ENCODE measurements around the gene TSPAN9.

The TSPAN9 gene

GRCh38 chr12:3250034-3250433, 172.9 kb downstream of the TSPAN9 start:
- DNase-seq (ENCODE audit: low spot score) = no peak

GRCh38 chr12:3250576-3250975, 173.4 kb downstream of the TSPAN9 start:
- no peak for DNase-seq (ENCODE audit: low spot score)

GRCh38 chr12:3251067-3251466, 173.9 kb downstream of the TSPAN9 start:
- no peak for DNase-seq (ENCODE audit: low spot score)

DNA sequence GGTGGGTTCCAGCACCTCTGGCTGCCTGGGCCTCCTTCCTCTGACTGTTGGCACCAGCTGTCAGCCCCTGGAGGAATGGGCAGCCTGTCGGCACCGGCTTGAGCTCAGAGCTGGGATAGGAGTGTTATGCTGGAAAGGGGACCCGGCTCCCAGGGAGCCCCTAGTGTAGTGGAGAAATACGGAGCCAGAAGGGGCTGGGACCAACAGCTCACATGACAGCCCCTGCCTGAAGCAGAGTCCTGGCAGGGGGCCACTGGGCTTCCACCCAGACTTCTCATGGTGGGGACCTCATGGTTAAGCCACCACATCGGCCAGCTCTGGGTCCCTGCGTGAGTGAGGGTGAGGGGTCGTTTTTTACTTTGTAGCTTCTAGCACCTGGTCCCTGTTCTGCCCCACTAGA, 174.5 kb downstream of the TSPAN9 start:
- DNase-seq (ENCODE audit: low spot score) = peak; percentile 7

DNA sequence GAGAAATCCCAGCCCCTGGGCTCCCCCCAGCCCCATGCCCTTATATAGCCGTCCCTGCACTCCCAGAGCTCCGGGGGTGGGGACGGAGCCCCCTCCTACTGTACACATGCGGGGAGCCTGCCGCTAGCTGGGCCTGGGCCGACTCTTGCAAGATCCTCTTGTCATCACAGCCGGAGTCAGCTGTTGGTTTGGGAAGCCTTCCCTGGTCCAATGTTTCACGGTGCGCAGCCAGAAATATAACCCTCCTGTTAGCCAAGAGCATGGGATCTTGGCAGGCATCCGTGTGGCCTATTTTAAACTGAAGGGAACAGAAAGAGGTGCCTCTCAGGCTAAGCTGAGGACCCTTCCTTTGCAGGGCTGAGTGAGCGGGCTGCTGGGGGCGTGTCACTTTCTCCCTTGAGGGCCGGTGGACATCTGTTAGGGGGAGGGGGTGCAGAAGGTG, 175.3 kb downstream of the TSPAN9 start:
- peak; percentile 71 for DNase-seq (ENCODE audit: low spot score)

- DNase-seq (ENCODE audit: low spot score) = no peak
These were observed 176.6 kb downstream of the TSPAN9 start for GRCh38 chr12:3253682-3254275.

DNA sequence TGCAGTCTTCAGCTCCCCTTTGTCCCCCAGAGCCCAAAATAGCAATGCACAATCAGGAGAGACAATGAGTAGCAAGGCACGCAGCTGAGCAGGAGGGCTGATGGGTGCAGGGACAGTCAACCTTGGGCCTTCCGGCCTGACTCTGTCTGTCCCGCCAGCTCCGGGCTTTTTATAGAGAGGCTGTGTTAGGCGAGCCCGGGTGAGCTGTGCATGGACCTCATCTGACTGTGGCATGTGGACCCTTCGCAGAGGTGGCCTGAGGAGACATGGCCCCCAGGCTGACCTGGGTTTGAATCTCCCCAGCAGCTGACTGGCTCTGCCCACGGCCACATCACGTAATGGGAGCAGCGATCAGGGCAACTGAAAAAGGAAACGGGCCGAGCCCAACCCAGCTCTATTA, 177.9 kb downstream of the TSPAN9 start:
- DNase-seq (ENCODE audit: low spot score) = no peak

- DNase-seq (ENCODE audit: low spot score) = no peak
These were observed 179.0 kb downstream of the TSPAN9 start for GRCh38 chr12:3256103-3256631.

DNA sequence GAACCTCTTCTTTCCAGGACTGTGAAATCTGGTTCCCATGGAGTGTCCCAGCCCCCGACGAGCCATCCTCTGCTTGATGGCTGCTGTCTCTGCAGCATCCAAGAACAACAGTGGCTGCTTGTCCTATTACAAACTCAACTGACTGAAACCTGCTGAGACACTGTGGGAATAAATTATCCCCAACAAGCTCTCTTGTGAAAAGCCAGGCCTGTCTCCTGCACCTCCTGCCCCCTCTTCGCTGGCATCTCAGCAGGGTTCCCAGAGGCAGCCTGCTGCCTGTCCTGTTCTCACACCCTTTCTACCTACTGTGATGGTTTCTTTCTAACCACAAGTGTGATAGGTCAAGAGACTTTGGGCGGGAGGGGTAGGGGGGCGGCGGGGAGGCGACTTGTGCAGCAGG, 180.2 kb downstream of the TSPAN9 start:
- DNase-seq (ENCODE audit: low spot score) = no peak

DNA sequence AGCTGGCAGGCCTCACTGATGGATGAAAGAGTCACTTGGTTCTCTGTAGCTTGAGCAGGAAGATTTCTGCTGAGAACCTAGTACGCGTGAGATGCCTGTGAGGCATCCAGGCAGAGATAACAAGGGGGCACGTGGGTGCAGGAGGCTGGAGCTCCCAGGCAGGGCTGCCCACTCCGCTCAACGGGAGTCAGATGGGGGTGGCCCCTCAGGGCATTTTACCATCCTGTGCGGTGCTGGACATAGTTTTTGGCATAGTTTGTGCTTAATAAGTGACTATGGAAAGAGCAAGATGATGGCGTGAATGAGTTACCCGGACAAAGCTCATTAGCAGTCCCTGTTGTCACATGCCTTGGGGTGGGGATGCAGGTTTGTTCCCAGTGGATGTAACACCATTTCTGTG, 182.8 kb downstream of the TSPAN9 start:
- no peak for DNase-seq (ENCODE audit: low spot score)

DNA sequence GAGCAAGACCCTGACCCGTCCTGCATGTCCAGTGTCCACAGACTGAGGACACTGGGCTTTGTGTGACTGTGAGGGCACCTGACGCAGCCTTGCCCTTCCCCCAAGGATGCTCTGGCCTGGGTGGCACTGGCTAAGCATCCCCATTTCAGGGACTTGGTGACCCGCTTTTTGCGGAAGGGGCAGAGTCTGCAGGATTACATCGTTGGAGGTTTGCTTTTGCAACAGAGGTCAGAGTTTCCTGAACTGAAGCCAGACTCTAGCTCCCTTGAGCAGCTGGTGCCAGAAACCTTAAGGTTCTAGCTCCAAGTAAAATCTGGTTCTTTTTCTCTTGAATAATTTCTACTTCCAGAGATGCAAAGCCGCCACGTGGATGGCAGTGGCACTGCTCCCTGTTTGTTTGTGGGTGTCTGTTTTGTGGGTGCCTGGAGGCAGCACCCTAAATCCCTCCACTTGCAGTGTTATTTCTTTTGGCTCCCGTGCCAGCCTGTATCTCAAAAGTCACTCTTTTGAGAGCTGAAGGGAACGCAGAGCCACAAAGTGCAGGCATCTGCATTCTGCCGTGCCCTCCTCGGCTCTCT, 184.7 kb downstream of the TSPAN9 start:
- no peak for DNase-seq (ENCODE audit: low spot score)

GRCh38 chr12:3262470-3262869, 185.3 kb downstream of the TSPAN9 start:
- DNase-seq (ENCODE audit: low spot score) = no peak

DNA sequence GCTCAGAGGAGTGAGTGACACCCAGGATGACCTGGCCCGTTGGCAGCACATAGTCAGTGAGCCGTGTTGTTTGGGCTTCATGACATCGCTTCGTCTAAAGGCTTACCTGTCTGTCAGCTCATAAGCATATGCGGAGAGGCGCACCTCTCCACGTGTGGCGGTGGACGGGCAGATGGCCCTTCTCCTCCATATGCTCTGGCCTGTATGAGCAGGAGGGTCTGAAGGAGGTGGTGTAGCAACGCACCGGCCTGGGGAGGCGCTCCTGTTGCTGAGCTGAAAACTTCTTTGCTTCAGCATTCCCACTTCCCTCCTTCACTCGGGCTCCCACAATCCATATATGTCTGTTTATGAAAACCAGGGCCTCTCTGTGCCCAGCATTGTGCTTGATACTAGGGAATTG, 186.1 kb downstream of the TSPAN9 start:
- DNase-seq (ENCODE audit: low spot score) = no peak

DNA sequence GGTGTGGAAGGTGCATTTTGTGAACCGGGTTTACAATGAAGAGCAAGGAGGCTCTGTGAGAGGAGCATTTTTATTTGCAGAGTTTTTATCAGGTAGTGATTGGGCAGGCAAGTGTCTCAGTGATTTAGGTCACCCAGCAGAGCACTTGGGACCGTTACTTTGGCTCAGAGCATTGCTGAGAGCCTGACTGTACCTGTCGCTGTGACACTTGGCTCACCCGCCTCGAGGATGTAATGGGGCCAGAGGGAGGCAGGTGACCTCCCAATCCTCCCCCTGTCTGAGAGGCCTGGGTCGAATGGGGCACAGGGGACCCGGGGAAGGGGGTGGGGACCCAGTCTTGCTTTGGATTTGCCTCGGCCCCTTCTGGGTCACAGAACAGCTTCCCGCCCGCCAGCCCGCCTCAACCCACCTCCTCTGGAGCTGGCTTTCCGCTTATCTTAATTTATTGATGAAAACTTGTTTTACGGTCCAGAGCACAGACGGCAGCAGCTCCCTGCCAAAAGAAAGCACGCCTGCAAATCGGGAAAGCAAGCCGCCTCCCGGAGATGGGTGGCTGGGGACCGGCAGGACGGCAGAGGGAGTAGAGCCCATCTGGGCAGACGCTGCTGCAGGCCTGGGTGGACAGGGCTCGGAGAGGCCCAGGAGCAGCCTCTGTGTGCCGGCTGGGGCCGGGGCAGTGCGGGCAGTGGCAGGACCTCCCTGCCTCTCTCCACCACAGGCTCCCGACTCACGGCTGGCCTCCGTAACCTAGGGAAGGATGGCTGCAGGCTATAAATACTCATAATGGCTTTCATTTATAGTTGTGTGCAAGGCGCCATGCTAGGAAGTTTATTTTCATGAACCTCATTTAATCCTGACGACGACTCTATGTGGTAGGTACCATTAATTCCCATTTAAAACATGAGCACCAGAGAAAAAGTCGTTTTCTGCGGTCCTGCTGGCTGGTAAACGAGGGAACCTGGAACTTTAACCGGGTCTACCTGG, 187.1 kb downstream of the TSPAN9 start:
- DNase-seq (ENCODE audit: low spot score) = no peak

GRCh38 chr12:3265406-3265805, 188.2 kb downstream of the TSPAN9 start:
- no peak for DNase-seq (ENCODE audit: low spot score)

- DNase-seq (ENCODE audit: low spot score) = no peak
These were observed 189.5 kb downstream of the TSPAN9 start for GRCh38 chr12:3266638-3267037.

DNA sequence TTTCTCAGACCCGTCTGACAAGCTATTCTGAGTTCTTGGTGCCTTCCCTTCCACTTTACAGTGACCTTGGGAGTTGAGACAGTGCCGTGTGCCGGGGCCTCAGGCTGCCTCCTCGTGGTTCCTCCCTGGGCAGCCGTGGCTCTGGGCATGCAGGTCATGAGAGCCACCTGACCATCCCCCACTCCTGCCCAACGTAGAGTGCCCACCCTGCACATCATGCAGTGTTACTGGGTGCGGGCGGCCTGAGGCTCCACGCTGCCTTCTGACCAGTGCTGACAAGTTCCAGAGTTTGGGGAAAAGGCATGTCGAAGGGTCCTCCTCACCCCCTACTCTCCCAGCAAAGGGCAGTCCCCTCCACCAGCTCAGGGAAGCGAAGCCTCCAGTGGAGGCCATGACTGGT, 190.5 kb downstream of the TSPAN9 start:
- no peak for DNase-seq (ENCODE audit: low spot score)

DNA sequence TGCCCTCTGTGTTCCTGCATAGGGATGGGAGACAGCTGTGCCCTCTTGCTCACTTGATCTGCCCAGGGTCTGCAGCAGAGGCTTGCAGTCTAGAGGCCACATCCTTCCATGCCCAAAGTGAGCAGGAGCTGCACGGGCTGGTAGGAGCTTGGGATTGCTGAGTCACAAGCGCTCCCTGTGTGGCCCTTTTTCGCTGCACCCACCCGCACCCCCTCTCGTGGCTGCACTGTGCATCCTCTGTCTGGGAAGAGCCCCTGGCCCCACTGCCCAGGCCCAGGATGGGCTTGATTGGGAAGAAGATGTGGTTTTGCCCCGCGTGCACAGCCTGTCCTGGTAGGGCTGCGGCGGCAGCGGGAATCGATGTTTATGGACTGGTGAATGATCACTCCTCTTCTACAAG, 192.4 kb downstream of the TSPAN9 start:
- no peak for DNase-seq (ENCODE audit: low spot score)

DNA sequence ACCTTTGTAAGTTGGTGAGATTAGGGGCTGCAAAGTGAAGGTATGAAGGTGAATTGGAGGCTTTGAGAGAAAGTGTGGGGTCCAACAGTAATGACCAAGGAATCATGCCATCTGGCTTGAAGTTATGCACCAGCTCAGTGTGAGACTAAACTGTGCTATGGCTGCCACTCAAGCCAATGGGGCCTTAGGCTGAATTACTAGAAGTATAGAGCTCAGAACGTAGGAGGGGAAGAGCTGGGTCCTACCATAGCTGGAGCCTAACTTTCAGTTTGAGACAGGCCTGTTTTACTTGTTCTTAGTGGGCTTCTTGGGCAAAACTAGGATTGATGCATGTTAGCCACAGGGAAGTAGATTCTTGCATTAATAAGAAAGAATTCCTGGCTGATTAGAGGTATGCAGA, 194.0 kb downstream of the TSPAN9 start:
- DNase-seq (ENCODE audit: low spot score) = no peak

- DNase-seq (ENCODE audit: low spot score) = no peak
These were observed 194.5 kb downstream of the TSPAN9 start for GRCh38 chr12:3271639-3272038.

DNA sequence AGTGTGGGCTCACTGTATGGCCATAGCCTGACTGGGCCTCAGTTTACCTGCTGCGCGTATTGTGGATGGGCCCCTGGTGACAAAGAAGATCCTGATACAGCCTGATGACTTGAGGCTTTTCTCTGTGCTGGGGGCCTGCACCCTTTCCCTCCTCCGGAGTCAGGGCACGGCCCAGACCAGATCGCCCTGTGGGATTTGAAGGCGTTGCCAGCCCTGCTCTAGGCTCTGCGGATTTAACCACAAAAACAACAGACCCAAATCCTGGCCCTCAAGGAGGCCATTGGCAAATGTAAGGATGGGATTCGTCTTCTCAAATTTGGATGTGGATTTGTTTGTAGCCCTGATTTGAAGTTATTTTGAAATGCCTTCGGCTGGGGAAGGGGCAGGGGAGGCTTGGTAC, 195.8 kb downstream of the TSPAN9 start:
- DNase-seq (ENCODE audit: low spot score) = no peak

GRCh38 chr12:3273409-3273853, 196.3 kb downstream of the TSPAN9 start:
- DNase-seq (ENCODE audit: low spot score) = no peak

GRCh38 chr12:3274664-3275063, 197.5 kb downstream of the TSPAN9 start:
- no peak for DNase-seq (ENCODE audit: low spot score)
